GM19193 (cell line): ENCODE measurements around the gene CHMP2B.

ENCODE experiments used
- POLR2A ChIP-seq: IDR thresholded peaks from 4 replicates; pipeline ENCODE4 v1.6.1; 2011; ENCODE audit not compliant: insufficient read depth, insufficient read length; ENCODE audit errors: extremely low read depth

CHMP2B gene

GRCh38 chr3:87269723-87270122, 42.6 kb downstream of the CHMP2B start:
- no peak for TF ChIP-seq POLR2A

GRCh38 chr3:87270908-87271700, 44.0 kb downstream of the CHMP2B start:
- no peak for TF ChIP-seq POLR2A

GRCh38 chr3:87272718-87273341, 45.7 kb downstream of the CHMP2B start:
- no peak for TF ChIP-seq POLR2A

- no peak for TF ChIP-seq POLR2A
Observed at GRCh38 chr3:87276484-87276883, 49.4 kb downstream of the CHMP2B start, which contains the start of gene POU1F1. Gene POU1F1 (minus strand): TSS chr3:87276584. CDS start chr3:87276462, 122 bp downstream.

GRCh38 chr3:87287011-87287410, 59.9 kb downstream of the CHMP2B start:
- TF ChIP-seq POLR2A = no peak

GRCh38 chr3:87288446-87288845, 61.3 kb downstream of the CHMP2B start:
- TF ChIP-seq POLR2A = no peak

DNA sequence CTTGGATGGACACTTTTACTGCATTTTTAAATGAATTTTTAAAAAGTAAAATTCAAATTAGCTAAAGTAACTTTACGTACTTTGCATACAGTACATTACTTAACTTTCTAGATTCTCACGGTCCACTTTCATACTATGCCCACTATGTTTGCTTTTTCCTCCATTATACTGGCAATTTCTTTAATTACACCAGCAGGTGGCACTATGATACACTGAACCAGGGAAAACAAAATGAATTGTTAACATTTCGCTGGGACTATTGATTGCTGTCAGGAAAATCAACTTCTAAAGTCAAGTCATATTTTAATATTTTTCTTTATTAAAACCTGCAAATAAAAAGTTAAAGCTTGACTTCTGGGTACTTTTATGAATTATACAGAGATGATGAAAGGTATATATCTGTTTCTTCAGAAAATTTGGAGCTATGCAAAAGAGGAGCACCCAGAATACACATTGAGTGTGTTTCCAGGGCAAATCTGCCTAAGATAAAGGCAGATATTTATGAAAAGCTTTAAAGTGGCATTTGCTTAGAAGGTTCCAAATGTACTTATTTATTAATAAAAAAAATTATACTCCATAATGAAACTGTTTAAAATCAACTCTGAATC, 71.1 kb downstream of the CHMP2B start:
- no peak for TF ChIP-seq POLR2A
